GM12873 (cell line): ENCODE measurements around the gene PRR5L.

Experiments
- CTCF ChIP-seq: IDR thresholded peaks from 2 replicates; pipeline ENCODE4 v1.5.1; 2012; ENCODE audit warnings: low read depth, mild to moderate bottlenecking, moderate library complexity, low read length, control low read depth; ENCODE audit not compliant: insufficient read depth; ENCODE audit errors: missing control alignments

The PRR5L gene

GRCh38 chr11:36409152-36409816 is 113.2 kb downstream of the PRR5L start:
- TF ChIP-seq CTCF: no peak

GRCh38 chr11:36411202-36411640 is 115.1 kb downstream of the PRR5L start:
- TF ChIP-seq CTCF: no peak

- TF ChIP-seq CTCF: no peak
Measured at GRCh38 chr11:36412781-36413383, 116.8 kb downstream of the PRR5L start.

GRCh38 chr11:36417154-36417553 is 121.1 kb downstream of the PRR5L start:
- no peak for TF ChIP-seq CTCF

- no peak for TF ChIP-seq CTCF
Measured at GRCh38 chr11:36419791-36420424, 123.8 kb downstream of the PRR5L start.

GRCh38 chr11:36421546-36422155 is 125.6 kb downstream of the PRR5L start:
- no peak for TF ChIP-seq CTCF

- TF ChIP-seq CTCF: no peak
Measured at GRCh38 chr11:36425561-36426081, 129.5 kb downstream of the PRR5L start.
